ENCODE measurements around the gene PTH2R. TPM values are rescaled to one million over a fixed set of nuclear protein-coding genes. Genes with fewer than 3 reads are reported as not detected.

The PTH2R gene
- polyA plus RNA-seq, 1 of the 3 experiments (the other 2 are of a cell fraction) = 4.0 TPM

DNA sequence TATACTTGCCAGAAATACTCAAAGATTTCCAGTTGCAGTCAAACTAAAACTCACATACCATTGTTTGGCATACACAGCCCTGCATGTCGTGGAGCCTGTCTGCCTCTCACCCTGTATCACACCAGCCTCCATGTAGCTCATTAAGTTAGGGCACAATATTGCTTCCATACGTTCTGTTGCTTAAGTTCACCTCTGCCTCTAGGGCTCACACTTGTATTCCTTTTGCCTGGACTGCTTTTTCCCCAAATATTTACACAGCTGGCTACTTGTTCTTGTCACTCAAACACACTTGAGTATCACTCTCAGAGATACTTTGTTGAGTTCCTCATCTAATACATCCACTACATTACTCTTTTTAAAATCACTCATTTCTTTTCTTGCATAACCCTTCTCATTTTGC, 83.1 kb downstream of the PTH2R start:
- H3F3A ChIP-seq (replicated peaks; ENCODE audit: insufficient read depth) = no peaks in the 10 kb centered on the region
- no peak overlapping the region for H2AFZ ChIP-seq (ENCODE audit: low read depth)
- no peaks in the 10 kb centered on the region for H3K36me3 ChIP-seq (replicated peaks in 1 of 2; ENCODE audit: control insufficient read depth in 1 of 2, insufficient read depth in 2 of 2, low read length in 1 of 2)
- no peaks in the 10 kb centered on the region for H4K20me1 ChIP-seq (ENCODE audit: insufficient read depth)
- no peak overlapping the region for H3K9ac ChIP-seq
- no peaks in the 10 kb centered on the region for H3K79me2 ChIP-seq (ENCODE audit: insufficient read depth)
- no peaks in the 10 kb centered on the region for H3K9me2 ChIP-seq
- no peak for DNase-seq
- no peak overlapping the region for H3K4me2 ChIP-seq
- ChIA-PET POLR2A (no interaction called here), CTCF (interaction anchor here (1.4 kb wide), 1 partner anchor 116 kb away, joined by 3 read pairs; no protein-coding TSS in a partner anchor)
- H3K4me1 ChIP-seq (ENCODE audit: control insufficient read depth in 1 of 2, insufficient read depth in 2 of 2, low read depth in 1 of 2, low read length in 1 of 2) = peaks cover 0 to 2% of the 10 kb centered on the region in 2 experiments; a peak in 1 of 4 replicates
- no peak overlapping the region for H3K4me3 ChIP-seq (ENCODE audit: low read depth in 2 of 2, low read length in 1 of 2)
- TF ChIP-seq, protein P1, sequence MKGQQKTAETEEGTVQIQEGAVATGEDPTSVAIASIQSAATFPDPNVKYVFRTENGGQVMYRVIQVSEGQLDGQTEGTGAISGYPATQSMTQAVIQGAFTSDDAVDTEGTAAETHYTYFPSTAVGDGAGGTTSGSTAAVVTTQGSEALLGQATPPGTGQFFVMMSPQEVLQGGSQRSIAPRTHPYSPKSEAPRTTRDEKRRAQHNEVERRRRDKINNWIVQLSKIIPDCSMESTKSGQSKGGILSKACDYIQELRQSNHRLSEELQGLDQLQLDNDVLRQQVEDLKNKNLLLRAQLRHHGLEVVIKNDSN (IDR thresholded peaks at IDR 0.05; ENCODE audit: borderline replicate concordance, low read depth) = no peak
- TF ChIP-seq RAD21 (IDR thresholded peaks at IDR 0.05; ENCODE audit: low read length) (no peak), RXRA (IDR thresholded peaks at IDR 0.05; ENCODE audit: borderline replicate concordance, low read depth) (no peak), PBX3 (IDR thresholded peaks at IDR 0.05) (no peak), EZH2phosphoT487 (IDR thresholded peaks at IDR 0.05; ENCODE audit: borderline replicate concordance, low read depth) (no peak), FOXM1 (IDR thresholded peaks at IDR 0.05; ENCODE audit: low read depth) (no peak), EP300 (IDR thresholded peaks at IDR 0.05; ENCODE audit: borderline replicate concordance in 1 of 2, low read depth in 1 of 2, low read length in 1 of 2) (no peak), RFX5 (IDR thresholded peaks at IDR 0.05; ENCODE audit: low read length) (no peak), TAF1 (IDR thresholded peaks at IDR 0.05; ENCODE audit: borderline replicate concordance, low read depth, low read length) (no peak)
- TF ChIP-seq, protein P2, sequence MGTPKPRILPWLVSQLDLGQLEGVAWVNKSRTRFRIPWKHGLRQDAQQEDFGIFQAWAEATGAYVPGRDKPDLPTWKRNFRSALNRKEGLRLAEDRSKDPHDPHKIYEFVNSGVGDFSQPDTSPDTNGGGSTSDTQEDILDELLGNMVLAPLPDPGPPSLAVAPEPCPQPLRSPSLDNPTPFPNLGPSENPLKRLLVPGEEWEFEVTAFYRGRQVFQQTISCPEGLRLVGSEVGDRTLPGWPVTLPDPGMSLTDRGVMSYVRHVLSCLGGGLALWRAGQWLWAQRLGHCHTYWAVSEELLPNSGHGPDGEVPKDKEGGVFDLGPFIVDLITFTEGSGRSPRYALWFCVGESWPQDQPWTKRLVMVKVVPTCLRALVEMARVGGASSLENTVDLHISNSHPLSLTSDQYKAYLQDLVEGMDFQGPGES (IDR thresholded peaks at IDR 0.05; ENCODE audit: low read depth, low read length) = no peak
- TF ChIP-seq, protein P3, sequence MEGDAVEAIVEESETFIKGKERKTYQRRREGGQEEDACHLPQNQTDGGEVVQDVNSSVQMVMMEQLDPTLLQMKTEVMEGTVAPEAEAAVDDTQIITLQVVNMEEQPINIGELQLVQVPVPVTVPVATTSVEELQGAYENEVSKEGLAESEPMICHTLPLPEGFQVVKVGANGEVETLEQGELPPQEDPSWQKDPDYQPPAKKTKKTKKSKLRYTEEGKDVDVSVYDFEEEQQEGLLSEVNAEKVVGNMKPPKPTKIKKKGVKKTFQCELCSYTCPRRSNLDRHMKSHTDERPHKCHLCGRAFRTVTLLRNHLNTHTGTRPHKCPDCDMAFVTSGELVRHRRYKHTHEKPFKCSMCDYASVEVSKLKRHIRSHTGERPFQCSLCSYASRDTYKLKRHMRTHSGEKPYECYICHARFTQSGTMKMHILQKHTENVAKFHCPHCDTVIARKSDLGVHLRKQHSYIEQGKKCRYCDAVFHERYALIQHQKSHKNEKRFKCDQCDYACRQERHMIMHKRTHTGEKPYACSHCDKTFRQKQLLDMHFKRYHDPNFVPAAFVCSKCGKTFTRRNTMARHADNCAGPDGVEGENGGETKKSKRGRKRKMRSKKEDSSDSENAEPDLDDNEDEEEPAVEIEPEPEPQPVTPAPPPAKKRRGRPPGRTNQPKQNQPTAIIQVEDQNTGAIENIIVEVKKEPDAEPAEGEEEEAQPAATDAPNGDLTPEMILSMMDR (IDR thresholded peaks at IDR 0.05) = no peak
- TF ChIP-seq, protein P4, sequence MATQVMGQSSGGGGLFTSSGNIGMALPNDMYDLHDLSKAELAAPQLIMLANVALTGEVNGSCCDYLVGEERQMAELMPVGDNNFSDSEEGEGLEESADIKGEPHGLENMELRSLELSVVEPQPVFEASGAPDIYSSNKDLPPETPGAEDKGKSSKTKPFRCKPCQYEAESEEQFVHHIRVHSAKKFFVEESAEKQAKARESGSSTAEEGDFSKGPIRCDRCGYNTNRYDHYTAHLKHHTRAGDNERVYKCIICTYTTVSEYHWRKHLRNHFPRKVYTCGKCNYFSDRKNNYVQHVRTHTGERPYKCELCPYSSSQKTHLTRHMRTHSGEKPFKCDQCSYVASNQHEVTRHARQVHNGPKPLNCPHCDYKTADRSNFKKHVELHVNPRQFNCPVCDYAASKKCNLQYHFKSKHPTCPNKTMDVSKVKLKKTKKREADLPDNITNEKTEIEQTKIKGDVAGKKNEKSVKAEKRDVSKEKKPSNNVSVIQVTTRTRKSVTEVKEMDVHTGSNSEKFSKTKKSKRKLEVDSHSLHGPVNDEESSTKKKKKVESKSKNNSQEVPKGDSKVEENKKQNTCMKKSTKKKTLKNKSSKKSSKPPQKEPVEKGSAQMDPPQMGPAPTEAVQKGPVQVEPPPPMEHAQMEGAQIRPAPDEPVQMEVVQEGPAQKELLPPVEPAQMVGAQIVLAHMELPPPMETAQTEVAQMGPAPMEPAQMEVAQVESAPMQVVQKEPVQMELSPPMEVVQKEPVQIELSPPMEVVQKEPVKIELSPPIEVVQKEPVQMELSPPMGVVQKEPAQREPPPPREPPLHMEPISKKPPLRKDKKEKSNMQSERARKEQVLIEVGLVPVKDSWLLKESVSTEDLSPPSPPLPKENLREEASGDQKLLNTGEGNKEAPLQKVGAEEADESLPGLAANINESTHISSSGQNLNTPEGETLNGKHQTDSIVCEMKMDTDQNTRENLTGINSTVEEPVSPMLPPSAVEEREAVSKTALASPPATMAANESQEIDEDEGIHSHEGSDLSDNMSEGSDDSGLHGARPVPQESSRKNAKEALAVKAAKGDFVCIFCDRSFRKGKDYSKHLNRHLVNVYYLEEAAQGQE (IDR thresholded peaks at IDR 0.05; ENCODE audit: low read depth, low read length) = no peak
- H3K9me3 ChIP-seq = no peaks in the 10 kb centered on the region
- H3K27me3 ChIP-seq (ENCODE audit: insufficient read depth) = no peaks in the 10 kb centered on the region
- no peak overlapping the region for H3K27ac ChIP-seq (ENCODE audit: low read depth in 2 of 2, low read length in 1 of 2)
- WGBS (ENCODE audit: low lambda C conversion rate) = 14% methylated on average over 2 of the region's 2 CpGs
